Immature natural killer cell (primary cell): Measurements from ENCODE around the gene SYTL1. TPM values are rescaled to one million over a fixed set of nuclear protein-coding genes. Genes with fewer than 3 reads are reported as not detected.

Source experiments
- DNase-seq, 3 donors: peaks; one replicate each; pipeline ENCODE4 v3.0.0; 2022; ENCODE audit warnings: mixed read lengths in 1 of 3
- H3K27ac Mint-ChIP-seq, 6 donors: one replicate each; pipeline ENCODE4 v1.8.0; 2020; ENCODE audit warnings: mixed read lengths in 6 of 6, mild to moderate bottlenecking in 5 of 6, inconsistent platforms in 4 of 6, moderate library complexity in 3 of 6
- H3K27me3 Mint-ChIP-seq, 3 donors: one replicate each; pipeline ENCODE4 v1.8.0; 2020 to 2021; ENCODE audit warnings: low read depth in 3 of 3, mild to moderate bottlenecking in 3 of 3, mixed read lengths in 3 of 3, moderate library complexity in 3 of 3, inconsistent platforms in 1 of 3
- H3K36me3 Mint-ChIP-seq, 3 donors: one replicate each; pipeline ENCODE4 v1.8.0; 2020; ENCODE audit warnings: mixed read lengths in 3 of 3, inconsistent platforms in 2 of 3, mild to moderate bottlenecking in 2 of 3
- H3K4me1 Mint-ChIP-seq, 2 donors: one replicate each; pipeline ENCODE4 v1.8.0; 2020; ENCODE audit warnings: inconsistent platforms in 2 of 2, mild to moderate bottlenecking in 2 of 2, mixed read lengths in 2 of 2, moderate library complexity in 1 of 2
- H3K4me3 Mint-ChIP-seq, 5 donors: one replicate each; pipeline ENCODE4 v1.8.0; 2020; ENCODE audit warnings: mild to moderate bottlenecking in 5 of 5, mixed read lengths in 5 of 5, inconsistent platforms in 3 of 5, moderate library complexity in 3 of 5
- H3K9me3 Mint-ChIP-seq, 6 donors: one replicate each; pipeline ENCODE4 v1.8.0; 2020; ENCODE audit warnings: mild to moderate bottlenecking in 6 of 6, mixed read lengths in 6 of 6, inconsistent platforms in 4 of 6, moderate library complexity in 3 of 6
- polyA plus RNA-seq, 3 donors: library from polyadenylated mRNA; unstranded; fragments of 300-500 nt; fragmentation: Illumina TruSeq; gene quantifications; one replicate each; pipeline ENCODE4 v1.2.3, GENCODE V29; 2021

The SYTL1 gene
- polyA plus RNA-seq, 3 donors from 2014 or later: 157 to 211 (median 158) TPM

DNA sequence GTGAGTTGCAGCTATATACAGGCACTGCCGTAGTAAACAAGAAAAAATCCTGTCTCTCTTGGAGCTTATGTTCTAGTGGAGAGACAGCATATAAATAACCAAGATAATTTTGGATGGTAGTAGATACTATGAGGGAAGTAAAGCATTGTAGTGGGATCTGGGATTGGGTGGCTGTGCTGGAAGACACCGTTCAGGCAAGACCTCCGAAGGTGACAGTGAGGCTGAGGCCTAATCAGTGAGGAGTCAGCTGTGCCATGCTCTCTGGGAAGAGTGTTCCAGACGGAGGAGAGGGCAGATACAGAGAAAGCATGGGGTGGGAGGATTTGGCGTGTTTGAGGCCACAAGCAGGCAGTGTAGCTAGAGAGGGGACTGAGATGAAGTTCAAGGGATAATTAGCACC, 13.9 kb upstream of the SYTL1 start:
- Mint-ChIP-seq H3K27me3 (peaks cover 0 to 1% (median 0%) of the 10 kb centered on the region in 3 donors), H3K4me1 (peaks cover 74 to 90% of the 10 kb centered on the region in 2 donors), H3K9me3 (no peaks in the 10 kb centered on the region), H3K36me3 (peaks cover 2 to 19% (median 6%) of the 10 kb centered on the region in 3 donors), H3K27ac (peak overlapping the region in 3 of 6 donors; percentile 16 to 74 (median 71)), H3K4me3 (no peak overlapping the region)
- no peak for DNase-seq

DNA sequence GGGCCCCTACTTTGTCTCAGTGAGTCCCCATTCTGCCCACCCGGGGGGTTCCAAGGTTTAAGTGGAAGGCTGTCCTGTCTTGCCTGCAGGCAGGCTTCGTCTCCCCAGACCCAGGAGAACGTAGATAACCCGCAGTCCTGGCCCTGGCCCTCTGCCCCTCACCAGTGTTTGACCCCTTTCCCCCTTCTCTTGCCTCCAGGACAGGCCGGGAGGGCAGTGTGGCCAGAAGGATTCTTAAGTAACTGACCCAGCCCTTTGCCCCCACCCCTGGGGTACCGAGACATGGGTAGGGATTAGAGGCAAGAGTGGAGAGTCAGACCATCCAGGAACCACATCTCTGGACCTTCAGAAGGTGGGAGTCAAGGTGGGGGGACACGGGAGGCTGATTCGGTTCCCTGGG, 11.0 kb upstream of the SYTL1 start:
- no peak overlapping the region for H3K4me3 Mint-ChIP-seq
- peaks cover 6 to 24% (median 9%) of the 10 kb centered on the region in 3 donors for H3K36me3 Mint-ChIP-seq
- H3K4me1 Mint-ChIP-seq: peaks cover 60 to 69% of the 10 kb centered on the region in 2 donors
- peak overlapping the region in 4 of 6 donors; percentile 2 to 77 (median 44) for H3K27ac Mint-ChIP-seq
- no peak for DNase-seq
- peaks cover 0 to 1% (median 0%) of the 10 kb centered on the region in 3 donors for H3K27me3 Mint-ChIP-seq
- no peaks in the 10 kb centered on the region for H3K9me3 Mint-ChIP-seq

GRCh38 chr1:27331426-27331825, 10.4 kb upstream of the SYTL1 start:
- no peak for DNase-seq
- Mint-ChIP-seq H3K27ac (peak overlapping the region in 3 of 6 donors; percentile 55 to 77 (median 63)), H3K4me3 (no peak overlapping the region), H3K27me3 (peaks cover 0 to 1% (median 0%) of the 10 kb centered on the region in 3 donors), H3K9me3 (no peaks in the 10 kb centered on the region), H3K36me3 (peaks cover 6 to 21% (median 9%) of the 10 kb centered on the region in 3 donors), H3K4me1 (peaks cover 54 to 63% of the 10 kb centered on the region in 2 donors)

DNA sequence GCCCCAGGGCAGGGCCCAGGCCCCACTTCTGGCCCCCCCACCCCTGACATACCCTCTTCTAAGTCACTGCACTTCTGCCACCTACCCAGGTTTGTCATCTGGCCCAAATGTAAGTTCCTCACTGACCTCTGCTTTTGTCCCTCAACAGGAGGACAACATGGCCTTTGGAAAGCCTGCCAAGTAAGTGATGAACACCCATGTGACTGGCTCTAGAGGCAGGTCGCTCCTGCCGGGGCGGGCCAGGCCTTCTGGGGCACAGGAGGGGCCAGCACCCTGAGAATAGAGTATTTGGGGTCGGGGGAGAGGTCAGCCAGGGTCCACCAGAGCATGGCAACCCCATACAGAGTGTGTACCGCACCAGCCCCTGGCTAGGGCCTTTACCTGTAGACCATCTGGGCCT, 9.9 kb upstream of the SYTL1 start:
- no peak for DNase-seq
- Mint-ChIP-seq H3K4me3 (peak overlapping the region in 1 of 5 donors; percentile 36), H3K4me1 (peaks cover 50 to 58% of the 10 kb centered on the region in 2 donors), H3K27ac (peak overlapping the region in 4 of 6 donors; percentile 63 to 88 (median 80)), H3K27me3 (peaks cover 0 to 1% (median 0%) of the 10 kb centered on the region in 3 donors), H3K9me3 (no peaks in the 10 kb centered on the region), H3K36me3 (peaks cover 6 to 25% (median 9%) of the 10 kb centered on the region in 3 donors)

GRCh38 chr1:27332536-27333281, 9.1 kb upstream of the SYTL1 start:
- Mint-ChIP-seq H3K4me1 (peaks cover 47 to 52% of the 10 kb centered on the region in 2 donors), H3K9me3 (no peaks in the 10 kb centered on the region), H3K27ac (peak overlapping the region; percentile 49 to 88 (median 74)), H3K36me3 (peaks cover 5 to 25% (median 9%) of the 10 kb centered on the region in 3 donors), H3K27me3 (peaks cover 0 to 1% (median 0%) of the 10 kb centered on the region in 3 donors), H3K4me3 (peak overlapping the region in 2 of 5 donors; percentile 3 to 50)
- DNase-seq: peak; percentile 65 to 69 (median 68)

DNA sequence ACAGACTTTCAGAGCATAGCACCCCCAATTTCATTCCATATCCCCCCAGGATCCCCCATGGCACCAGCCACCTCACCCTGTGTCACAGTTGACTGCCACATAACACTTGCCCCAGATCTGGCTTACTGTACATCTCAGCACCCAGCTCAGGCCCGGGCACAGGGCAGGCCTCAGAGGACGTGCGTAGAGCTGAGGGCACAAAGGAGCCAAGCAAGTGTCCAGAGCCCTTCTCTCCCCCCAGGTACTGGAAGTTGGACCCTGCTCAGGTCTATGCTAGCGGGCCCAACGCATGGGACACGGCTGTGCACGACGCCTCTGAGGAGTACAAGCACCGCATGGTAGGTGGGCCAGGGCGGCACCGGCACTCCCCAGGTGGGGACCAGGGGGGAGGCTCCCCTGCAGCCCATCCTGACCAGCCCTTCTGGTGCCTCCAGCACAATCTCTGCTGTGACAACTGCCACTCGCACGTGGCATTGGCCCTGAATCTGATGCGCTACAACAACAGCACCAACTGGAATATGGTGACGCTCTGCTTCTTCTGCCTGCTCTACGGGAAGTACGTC, 8.0 kb upstream of the SYTL1 start:
- Mint-ChIP-seq H3K36me3 (peaks cover 0 to 25% (median 9%) of the 10 kb centered on the region in 3 donors), H3K27me3 (no peaks in the 10 kb centered on the region), H3K4me3 (no peak overlapping the region), H3K27ac (peak overlapping the region in 2 of 6 donors; percentile 45 to 72), H3K4me1 (peaks cover 40 to 42% of the 10 kb centered on the region in 2 donors), H3K9me3 (no peaks in the 10 kb centered on the region)
- no peak for DNase-seq

DNA sequence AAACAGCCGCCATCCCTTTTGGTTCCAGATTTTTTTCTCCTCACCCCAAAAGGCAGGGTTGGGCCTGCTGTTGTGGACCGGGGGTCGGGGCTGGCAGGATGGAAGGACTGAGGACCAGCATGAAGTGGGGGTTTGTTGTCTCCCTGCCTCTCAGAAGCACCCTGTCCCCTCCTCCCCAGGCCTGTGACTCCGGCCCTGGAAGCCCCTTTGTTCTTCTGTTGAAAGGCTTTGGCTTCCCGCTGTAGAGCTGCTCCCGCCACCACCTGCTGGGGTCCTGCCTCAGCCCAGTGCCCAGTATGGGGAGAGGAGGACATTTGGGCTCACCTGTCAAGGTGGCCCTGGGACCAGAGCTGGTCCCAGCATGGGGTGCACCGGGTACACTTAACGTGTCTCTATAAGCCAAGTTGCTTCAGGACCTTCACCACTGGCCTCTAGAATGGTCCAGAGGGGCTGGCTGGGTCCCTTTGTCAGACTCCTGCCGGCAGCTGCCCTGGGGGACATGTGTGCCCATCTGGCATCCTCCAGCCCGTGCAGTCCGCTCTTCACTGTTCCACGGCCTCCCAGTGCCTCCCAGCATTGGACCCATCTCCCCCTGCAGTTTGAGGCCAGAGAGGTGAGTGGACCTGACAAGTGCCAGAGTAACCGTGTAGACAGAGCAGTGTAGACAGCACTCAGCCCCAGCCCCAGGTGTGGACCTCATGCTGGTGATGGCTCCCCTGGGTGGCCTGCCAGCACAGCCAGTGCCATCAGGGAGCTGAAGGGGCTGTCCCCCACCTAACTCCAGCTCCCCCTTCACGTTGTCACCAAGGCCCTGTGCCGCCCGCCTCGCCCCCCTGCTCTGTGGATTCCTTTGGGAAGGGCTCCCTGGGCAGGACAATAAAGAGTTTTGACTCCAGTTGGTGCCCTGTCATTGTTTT, 6.1 kb upstream of the SYTL1 start:
- H3K4me1 Mint-ChIP-seq: peaks cover 45% of the 10 kb centered on the region in 2 donors
- DNase-seq: no peak
- peaks cover 0 to 5% (median 0%) of the 10 kb centered on the region in 3 donors for H3K27me3 Mint-ChIP-seq
- H3K36me3 Mint-ChIP-seq: peaks cover 0 to 25% (median 9%) of the 10 kb centered on the region in 3 donors
- H3K4me3 Mint-ChIP-seq: no peak overlapping the region
- no peak overlapping the region for H3K27ac Mint-ChIP-seq
- no peaks in the 10 kb centered on the region for H3K9me3 Mint-ChIP-seq

DNA sequence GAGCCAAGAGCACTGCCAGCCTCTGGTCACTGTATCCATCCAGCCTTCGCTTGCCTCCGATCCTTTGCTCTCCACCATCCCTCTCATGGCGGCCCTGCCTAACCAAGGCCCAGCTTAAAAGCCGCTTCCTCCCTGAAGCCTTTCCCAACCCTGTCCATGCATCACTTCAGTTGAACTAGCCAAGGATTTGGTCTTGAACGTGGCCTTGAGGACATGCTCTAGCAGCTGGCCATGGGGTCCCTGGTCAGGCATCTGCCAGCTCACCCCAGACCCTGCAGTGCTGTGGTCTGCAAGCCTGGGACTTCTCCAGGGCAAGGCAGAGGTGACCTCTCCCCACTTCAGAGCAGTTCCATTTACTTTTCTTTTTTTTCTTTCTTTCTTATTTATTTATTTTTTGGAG, 5.1 kb upstream of the SYTL1 start:
- DNase-seq: no peak

GRCh38 chr1:27338751-27339150, 3.1 kb upstream of the SYTL1 start:
- Mint-ChIP-seq H3K4me1 (peaks cover 42 to 45% of the 10 kb centered on the region in 2 donors), H3K9me3 (no peaks in the 10 kb centered on the region), H3K27ac (peak overlapping the region in 5 of 6 donors; percentile 61 to 97 (median 74)), H3K36me3 (peaks cover 0 to 17% (median 5%) of the 10 kb centered on the region in 3 donors), H3K27me3 (peaks cover 5 to 12% (median 11%) of the 10 kb centered on the region in 3 donors), H3K4me3 (peak overlapping the region in 3 of 5 donors; percentile 36 to 50 (median 49))
- DNase-seq: no peak

More for the DNA sequence above, 5.1 kb upstream of the SYTL1 start:
- Mint-ChIP-seq H3K27ac (peak overlapping the region in 1 of 6 donors; percentile 37), H3K27me3 (peaks cover 0 to 5% (median 3%) of the 10 kb centered on the region in 3 donors), H3K36me3 (peaks cover 0 to 25% (median 9%) of the 10 kb centered on the region in 3 donors), H3K4me1 (peaks cover 45% of the 10 kb centered on the region in 2 donors), H3K9me3 (no peaks in the 10 kb centered on the region), H3K4me3 (no peak overlapping the region)

- Mint-ChIP-seq H3K27ac (peak overlapping the region; percentile 67 to 97 (median 80)), H3K4me1 (peaks cover 45 to 48% of the 10 kb centered on the region in 2 donors), H3K4me3 (peak overlapping the region in 3 of 5 donors; percentile 36 to 50 (median 48)), H3K36me3 (peaks cover 0 to 15% (median 3%) of the 10 kb centered on the region in 3 donors), H3K9me3 (no peaks in the 10 kb centered on the region), H3K27me3 (peaks cover 5 to 12% (median 11%) of the 10 kb centered on the region in 3 donors)
- DNase-seq: no peak
Observed at GRCh38 chr1:27339213-27339612, 2.6 kb upstream of the SYTL1 start.

DNA sequence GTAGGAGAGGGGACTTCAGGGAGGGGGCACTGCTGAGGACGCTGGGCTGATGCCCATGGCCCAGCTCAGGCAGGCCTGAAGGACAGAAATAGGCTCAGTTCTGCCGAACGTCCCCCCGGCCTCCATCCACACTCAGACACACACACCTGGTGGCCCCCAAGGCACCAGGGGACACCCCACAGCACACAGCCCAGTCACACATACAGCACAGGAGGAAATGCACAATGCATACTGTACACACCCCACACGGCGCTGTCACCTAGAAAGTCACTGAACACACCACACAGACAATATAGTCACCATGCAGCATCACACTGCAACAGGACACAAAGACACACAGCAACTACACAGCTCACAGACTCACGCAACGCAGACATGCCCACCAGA, 562 bp downstream of the SYTL1 start:
- Mint-ChIP-seq H3K4me1 (peaks cover 63 to 72% of the 10 kb centered on the region in 2 donors), H3K36me3 (peaks cover 4 to 5% (median 5%) of the 10 kb centered on the region in 3 donors), H3K4me3 (peak overlapping the region; percentile 96 to 100 (median 96)), H3K27ac (peak overlapping the region; percentile 92 to 99 (median 95)), H3K9me3 (no peaks in the 10 kb centered on the region), H3K27me3 (peaks cover 5 to 12% (median 11%) of the 10 kb centered on the region in 3 donors)
- DNase-seq: peak in 1 of 3 donors; percentile 18

DNA sequence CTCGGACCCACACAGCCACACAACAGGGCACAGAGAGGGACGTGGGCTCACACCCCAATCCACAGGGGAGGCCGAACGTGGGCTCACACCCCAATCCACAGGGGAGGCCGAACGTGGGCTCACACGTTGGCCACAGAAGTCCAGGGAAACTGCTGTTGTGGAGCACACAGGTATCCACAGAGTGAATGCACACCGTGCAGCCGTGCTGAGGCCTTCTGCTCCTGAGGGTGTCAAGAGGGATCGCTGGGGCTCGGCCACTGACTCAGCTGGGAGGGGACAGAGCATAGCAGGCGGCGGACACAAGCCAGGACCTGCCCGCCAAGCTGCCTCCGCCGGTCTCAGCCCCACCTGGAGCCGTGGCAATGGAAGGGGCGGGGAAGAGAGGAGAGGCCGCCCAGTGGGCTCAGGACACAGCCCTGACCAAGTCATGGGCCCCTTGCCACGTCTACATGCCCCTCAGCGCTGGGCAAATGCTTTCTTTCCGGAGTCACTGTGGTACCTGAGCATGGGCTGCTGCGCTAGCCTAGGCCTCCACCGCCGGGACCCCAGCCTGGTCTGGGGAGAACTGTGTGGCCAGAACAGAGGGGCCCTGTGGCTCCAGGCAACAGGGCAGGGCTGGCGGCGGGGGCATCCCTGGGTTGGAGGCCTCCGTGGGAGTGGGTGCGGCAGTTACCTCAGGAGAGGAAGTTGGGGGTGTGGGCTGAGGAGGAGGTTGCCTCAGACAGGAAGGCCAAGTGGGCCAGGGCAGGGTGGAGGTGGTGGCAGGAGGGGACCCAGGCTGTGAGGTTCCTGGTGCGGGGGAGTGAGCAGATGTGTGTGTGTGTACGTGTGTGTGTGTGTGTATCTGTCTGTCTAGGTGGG, 1.2 kb downstream of the SYTL1 start:
- no peaks in the 10 kb centered on the region for H3K9me3 Mint-ChIP-seq
- peaks cover 66 to 76% of the 10 kb centered on the region in 2 donors for H3K4me1 Mint-ChIP-seq
- peaks cover 5 to 12% (median 11%) of the 10 kb centered on the region in 3 donors for H3K27me3 Mint-ChIP-seq
- peaks cover 4 to 7% (median 5%) of the 10 kb centered on the region in 3 donors for H3K36me3 Mint-ChIP-seq
- peak; percentile 85 to 88 (median 87) for DNase-seq
- H3K27ac Mint-ChIP-seq: peak overlapping the region; percentile 92 to 99 (median 95)
- H3K4me3 Mint-ChIP-seq: peak overlapping the region; percentile 96 to 100 (median 96)
